ENCODE measurements around the gene SMARCA2.

SMARCA2 gene

GRCh38 chr9:2043243-2043642 is 28.1 kb downstream of the SMARCA2 start:
- Mint-ChIP-seq H3K9me3 (no peaks in the 10 kb centered on the region), H3K4me3 (no peak overlapping the region), H3K27me3 (no peaks in the 10 kb centered on the region), H3K4me1 (peaks cover 39% of the 10 kb centered on the region), H3K27ac (peak overlapping the region; percentile 67), H3K36me3 (ENCODE audit: low read depth) (peaks cover 73% of the 10 kb centered on the region)
- no peak for DNase-seq
- peak; percentile 47 for ATAC-seq

DNA sequence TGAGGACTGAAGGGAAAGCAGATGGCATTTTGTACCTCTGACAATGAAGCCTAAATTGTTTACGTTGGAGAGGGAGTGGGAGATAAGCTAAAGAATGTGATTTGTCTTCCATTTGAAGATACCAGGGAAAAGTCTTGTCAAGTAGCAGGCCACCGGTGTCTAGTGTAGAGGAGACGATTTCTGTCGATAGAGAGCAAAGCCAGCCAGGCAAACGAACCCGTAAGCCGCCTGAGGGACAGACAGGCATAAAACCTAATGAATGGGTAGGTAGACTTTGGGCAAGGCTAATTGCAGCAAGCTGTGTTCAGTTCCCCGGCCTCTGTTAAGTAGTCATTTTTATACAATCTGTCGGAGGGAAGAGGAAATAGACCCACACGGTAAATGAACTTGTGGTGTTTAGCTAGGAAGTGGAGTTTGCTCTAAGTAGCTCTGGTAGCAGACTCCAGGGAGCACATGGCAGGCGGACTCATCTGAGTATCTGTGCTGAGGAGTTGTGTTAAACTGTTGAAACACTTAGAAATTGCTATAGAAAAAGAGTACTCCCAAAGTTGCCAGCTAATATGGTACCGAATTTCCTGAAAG is 28.8 kb downstream of the SMARCA2 start:
- H3K9me3 Mint-ChIP-seq, result no peaks in the 10 kb centered on the region
- peak overlapping the region; percentile 67 for H3K27ac Mint-ChIP-seq
- H3K4me1 Mint-ChIP-seq, result peaks cover 44% of the 10 kb centered on the region
- ATAC-seq, result no peak
- no peaks in the 10 kb centered on the region for H3K27me3 Mint-ChIP-seq
- peaks cover 69% of the 10 kb centered on the region for H3K36me3 Mint-ChIP-seq (ENCODE audit: low read depth)
- no peak overlapping the region for H3K4me3 Mint-ChIP-seq
- DNase-seq, result no peak

DNA sequence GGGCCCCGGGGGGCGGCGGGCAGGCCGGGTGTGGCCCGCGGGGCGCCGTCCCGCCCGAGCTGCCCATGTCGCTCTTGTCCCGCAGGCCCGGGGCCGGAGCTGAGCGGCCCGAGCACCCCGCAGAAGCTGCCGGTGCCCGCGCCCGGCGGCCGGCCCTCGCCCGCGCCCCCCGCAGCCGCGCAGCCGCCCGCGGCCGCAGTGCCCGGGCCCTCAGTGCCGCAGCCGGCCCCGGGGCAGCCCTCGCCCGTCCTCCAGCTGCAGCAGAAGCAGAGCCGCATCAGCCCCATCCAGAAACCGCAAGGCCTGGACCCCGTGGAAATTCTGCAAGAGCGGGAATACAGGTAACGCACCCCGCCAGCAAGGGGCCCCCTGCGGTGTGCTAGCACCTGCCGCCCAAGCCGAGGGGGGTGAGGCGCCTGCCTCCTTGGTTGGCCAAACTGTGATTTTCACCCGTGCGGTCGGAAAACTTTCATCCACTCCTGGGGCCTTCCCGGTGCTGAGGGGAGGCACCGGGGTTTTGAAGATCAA is 32.1 kb downstream of the SMARCA2 start:
- no peak overlapping the region for H3K27ac Mint-ChIP-seq
- no peaks in the 10 kb centered on the region for H3K9me3 Mint-ChIP-seq
- H3K4me1 Mint-ChIP-seq, result peaks cover 49% of the 10 kb centered on the region
- no peaks in the 10 kb centered on the region for H3K27me3 Mint-ChIP-seq
- H3K4me3 Mint-ChIP-seq, result no peak overlapping the region
- DNase-seq, result no peak
- H3K36me3 Mint-ChIP-seq (ENCODE audit: low read depth), result peaks cover 56% of the 10 kb centered on the region
- no peak for ATAC-seq

DNA sequence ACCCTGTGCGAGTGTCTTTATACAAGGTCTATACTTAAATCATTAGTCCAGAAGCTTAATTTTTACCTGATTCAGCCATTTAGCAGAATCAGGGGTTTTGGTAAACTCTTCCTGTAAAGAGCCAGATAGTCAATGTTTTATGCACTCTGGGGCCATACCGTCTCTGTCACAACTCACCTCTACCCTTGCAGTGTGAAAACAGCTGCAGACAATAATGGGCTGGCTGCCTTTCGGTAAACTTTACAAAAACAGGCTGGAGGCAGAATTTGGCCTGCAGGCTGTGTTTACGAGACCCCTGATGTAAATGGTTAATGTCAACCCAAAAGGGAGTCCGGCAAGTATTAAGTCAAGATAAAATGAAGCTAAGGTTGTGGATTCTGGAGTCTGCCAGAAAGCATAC is 32.8 kb downstream of the SMARCA2 start:
- DNase-seq (no peak), ATAC-seq (no peak)
- Mint-ChIP-seq H3K4me1 (peaks cover 47% of the 10 kb centered on the region), H3K27me3 (no peaks in the 10 kb centered on the region), H3K9me3 (no peaks in the 10 kb centered on the region), H3K4me3 (no peak overlapping the region), H3K27ac (no peak overlapping the region), H3K36me3 (ENCODE audit: low read depth) (peaks cover 52% of the 10 kb centered on the region)

DNA sequence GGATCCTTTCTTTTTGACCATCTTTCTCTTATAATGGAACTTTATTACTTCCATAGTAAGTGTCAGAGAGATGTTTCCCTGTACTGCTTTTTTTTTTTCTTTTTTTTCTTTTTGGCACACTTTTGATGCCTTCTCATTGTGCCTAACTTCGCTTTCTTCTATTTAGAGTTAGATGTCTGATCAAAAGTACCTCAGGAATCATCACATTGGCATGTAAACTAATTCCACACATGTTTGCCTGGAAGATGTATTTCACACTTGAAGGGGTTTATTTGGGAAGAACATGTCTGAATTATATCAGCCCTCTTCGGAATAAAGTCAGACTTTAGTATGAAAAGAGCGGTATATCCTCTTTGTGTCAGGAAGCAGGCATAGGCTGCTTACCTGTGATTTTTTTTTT is 35.1 kb downstream of the SMARCA2 start:
- H3K9me3 Mint-ChIP-seq, result no peaks in the 10 kb centered on the region
- DNase-seq (no peak), ATAC-seq (no peak)
- no peaks in the 10 kb centered on the region for H3K27me3 Mint-ChIP-seq
- no peak overlapping the region for H3K27ac Mint-ChIP-seq
- peaks cover 46% of the 10 kb centered on the region for H3K4me1 Mint-ChIP-seq
- peaks cover 32% of the 10 kb centered on the region for H3K36me3 Mint-ChIP-seq (ENCODE audit: low read depth)
- H3K4me3 Mint-ChIP-seq, result no peak overlapping the region

DNA sequence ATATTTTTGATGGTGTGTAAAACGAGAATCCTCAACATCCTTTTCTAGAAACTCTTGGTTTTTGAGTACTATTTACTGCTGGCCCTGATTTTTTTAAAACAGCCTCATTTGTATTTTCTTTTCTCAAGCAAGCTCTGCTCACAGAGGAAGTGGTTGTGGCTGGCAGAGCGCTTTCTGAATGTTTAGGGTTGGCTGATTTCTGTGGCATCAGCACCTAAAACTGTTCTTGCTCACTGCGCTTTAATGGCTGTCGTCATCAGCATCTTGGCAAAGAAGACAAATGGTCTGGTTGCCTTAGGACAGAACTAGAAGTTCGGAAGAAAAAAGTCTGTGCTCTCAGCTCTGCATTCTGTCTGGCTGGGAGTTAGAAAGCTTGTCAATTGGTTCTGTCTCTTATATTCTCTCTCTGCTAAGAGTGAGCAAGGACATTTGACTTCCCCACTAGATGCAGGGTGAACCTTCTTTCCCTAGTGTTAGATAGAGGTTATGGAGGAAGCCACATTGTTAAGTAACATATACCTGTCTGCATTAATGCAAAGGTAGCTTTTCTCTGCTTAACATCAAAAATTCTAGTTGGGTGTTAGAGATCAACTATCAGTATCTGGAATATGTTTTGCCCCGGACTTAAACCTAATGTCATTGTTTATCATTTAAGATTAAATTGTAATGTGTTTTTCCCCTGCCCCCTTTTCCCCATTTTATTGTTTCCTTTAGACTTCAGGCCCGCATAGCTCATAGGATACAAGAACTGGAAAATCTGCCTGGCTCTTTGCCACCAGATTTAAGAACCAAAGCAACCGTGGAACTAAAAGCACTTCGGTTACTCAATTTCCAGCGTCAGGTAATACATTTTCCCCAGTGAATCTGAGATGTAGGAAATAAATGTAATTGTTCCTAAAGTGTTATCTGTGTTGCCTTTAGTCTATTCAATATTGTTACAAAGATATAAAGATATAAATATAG is 39.0 kb downstream of the SMARCA2 start:
- ATAC-seq (peak; percentile 94), DNase-seq (peak; percentile 55)
- peak overlapping the region; percentile 49 for H3K4me3 Mint-ChIP-seq
- no peaks in the 10 kb centered on the region for H3K9me3 Mint-ChIP-seq
- peaks cover 34% of the 10 kb centered on the region for H3K36me3 Mint-ChIP-seq (ENCODE audit: low read depth)
- H3K27ac Mint-ChIP-seq, result peak overlapping the region; percentile 75
- no peaks in the 10 kb centered on the region for H3K27me3 Mint-ChIP-seq
- H3K4me1 Mint-ChIP-seq, result peaks cover 43% of the 10 kb centered on the region

DNA sequence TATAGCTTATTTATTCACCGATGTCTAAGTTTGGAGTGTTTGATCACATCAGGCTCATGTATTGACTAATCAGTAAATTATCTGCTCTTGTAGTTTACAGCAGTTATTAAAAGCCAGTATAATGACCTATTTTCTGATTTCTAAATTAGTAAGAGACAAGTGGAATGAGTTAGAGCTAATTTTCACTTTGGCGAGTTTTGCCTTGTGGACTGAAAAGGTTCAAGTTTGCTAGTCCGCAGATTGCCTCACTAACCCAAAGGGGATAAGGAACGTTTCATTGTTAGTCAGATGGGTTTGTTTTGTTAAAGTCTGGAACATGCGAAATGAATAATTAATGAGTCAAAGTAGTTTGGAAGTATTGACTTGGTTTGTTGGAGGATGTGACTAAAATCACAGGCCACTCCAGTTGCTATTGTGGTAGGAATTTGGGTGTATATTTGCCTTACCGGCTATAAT is 40.1 kb downstream of the SMARCA2 start:
- no peaks in the 10 kb centered on the region for H3K9me3 Mint-ChIP-seq
- peak; percentile 57 for ATAC-seq
- H3K36me3 Mint-ChIP-seq (ENCODE audit: low read depth), result peaks cover 39% of the 10 kb centered on the region
- H3K27ac Mint-ChIP-seq, result peak overlapping the region; percentile 67
- no peak for DNase-seq
- no peaks in the 10 kb centered on the region for H3K27me3 Mint-ChIP-seq
- H3K4me1 Mint-ChIP-seq, result peaks cover 41% of the 10 kb centered on the region
- no peak overlapping the region for H3K4me3 Mint-ChIP-seq

DNA sequence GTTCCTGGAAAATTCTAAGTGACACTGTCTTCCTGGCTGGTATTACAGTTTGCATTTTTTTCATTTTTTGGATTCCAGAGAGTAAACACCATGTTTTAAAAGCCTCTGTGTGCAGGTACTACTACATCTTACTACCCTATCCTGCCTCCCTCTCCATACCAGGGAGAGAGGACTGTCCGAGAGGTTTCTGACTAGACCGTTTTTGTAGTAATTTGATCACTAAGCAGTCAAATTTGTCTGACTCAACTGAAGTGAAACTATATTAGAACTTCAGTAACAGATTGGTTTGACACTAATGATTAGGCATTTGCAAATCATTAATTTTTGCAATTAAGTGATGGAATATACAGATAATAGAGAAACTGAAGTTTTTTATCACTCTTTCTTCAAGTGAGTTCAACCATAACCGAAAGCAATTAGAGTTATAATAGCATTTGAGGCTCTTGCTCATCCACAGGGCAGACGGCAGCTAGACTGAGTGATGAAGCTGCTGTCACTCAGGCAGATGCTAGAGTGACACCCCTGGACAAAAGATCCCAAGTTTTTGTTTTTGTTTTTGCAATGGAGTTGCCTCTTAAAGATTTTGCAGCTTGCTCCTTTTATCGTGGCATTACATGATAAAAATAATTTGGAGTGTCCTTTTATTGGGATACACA is 44.3 kb downstream of the SMARCA2 start:
- ATAC-seq (no peak), DNase-seq (no peak)
- Mint-ChIP-seq H3K36me3 (ENCODE audit: low read depth) (peaks cover 44% of the 10 kb centered on the region), H3K4me1 (peaks cover 19% of the 10 kb centered on the region), H3K27ac (peak overlapping the region; percentile 12), H3K4me3 (no peak overlapping the region), H3K9me3 (no peaks in the 10 kb centered on the region), H3K27me3 (no peaks in the 10 kb centered on the region)

DNA sequence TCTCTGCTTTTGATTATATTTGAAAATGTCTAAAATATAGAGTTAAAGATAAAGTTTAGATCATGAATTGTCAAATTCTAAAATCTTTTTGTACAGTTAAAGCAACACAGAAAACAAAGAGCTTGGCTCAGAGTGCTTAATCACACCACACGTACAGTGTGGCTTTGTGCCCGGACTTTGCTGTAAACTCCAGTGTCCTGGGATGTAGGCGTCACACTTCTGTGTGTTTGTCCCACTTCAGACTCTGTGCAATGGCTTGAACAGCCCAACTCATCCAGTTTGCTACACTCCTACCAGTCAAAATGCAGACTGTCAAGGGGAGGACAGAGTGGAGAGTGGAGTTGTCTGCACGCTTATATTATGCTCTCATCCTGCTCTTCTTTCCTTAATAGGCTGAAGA is 45.3 kb downstream of the SMARCA2 start:
- H3K4me1 Mint-ChIP-seq, result peaks cover 13% of the 10 kb centered on the region
- ATAC-seq, result no peak
- no peaks in the 10 kb centered on the region for H3K27me3 Mint-ChIP-seq
- H3K36me3 Mint-ChIP-seq (ENCODE audit: low read depth), result peaks cover 45% of the 10 kb centered on the region
- H3K9me3 Mint-ChIP-seq, result no peaks in the 10 kb centered on the region
- H3K4me3 Mint-ChIP-seq, result no peak overlapping the region
- H3K27ac Mint-ChIP-seq, result no peak overlapping the region
- DNase-seq, result no peak

DNA sequence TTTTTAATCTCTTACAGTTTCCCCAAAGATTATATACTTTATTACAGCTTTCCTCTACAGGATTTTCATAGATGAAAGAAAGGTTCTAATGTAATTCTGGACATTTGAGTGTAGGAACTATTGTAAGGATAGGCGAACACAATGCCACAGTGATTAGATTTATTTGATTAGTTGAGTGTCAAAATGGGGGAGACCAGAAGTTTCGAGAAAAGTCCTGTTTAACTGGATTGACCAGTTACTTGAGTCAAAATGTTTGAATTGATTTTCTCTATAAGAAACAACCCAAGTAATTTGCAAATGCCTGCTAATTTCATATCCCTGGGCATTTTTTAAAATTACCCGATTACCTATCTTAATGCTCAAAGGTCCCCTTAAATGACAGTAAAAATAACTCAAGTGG is 50.6 kb downstream of the SMARCA2 start:
- no peak for DNase-seq
- no peaks in the 10 kb centered on the region for H3K9me3 Mint-ChIP-seq
- peaks cover 15% of the 10 kb centered on the region for H3K4me1 Mint-ChIP-seq
- H3K4me3 Mint-ChIP-seq, result no peak overlapping the region
- no peak overlapping the region for H3K27ac Mint-ChIP-seq
- peaks cover 26% of the 10 kb centered on the region for H3K36me3 Mint-ChIP-seq (ENCODE audit: low read depth)
- no peaks in the 10 kb centered on the region for H3K27me3 Mint-ChIP-seq
- no peak for ATAC-seq

- Mint-ChIP-seq H3K27ac (peak overlapping the region; percentile 42), H3K9me3 (no peaks in the 10 kb centered on the region), H3K36me3 (ENCODE audit: low read depth) (peaks cover 21% of the 10 kb centered on the region), H3K4me1 (peaks cover 15% of the 10 kb centered on the region), H3K4me3 (no peak overlapping the region), H3K27me3 (no peaks in the 10 kb centered on the region)
- ATAC-seq (peak; percentile 65), DNase-seq (no peak)
Observed at GRCh38 chr9:2066312-2067273, 51.4 kb downstream of the SMARCA2 start.

- Mint-ChIP-seq H3K9me3 (no peaks in the 10 kb centered on the region), H3K27ac (peak overlapping the region; percentile 57), H3K36me3 (ENCODE audit: low read depth) (peaks cover 40% of the 10 kb centered on the region), H3K27me3 (no peaks in the 10 kb centered on the region), H3K4me1 (peaks cover 6% of the 10 kb centered on the region), H3K4me3 (no peak overlapping the region)
- DNase-seq (no peak), ATAC-seq (no peak)
Observed at GRCh38 chr9:2072752-2073405, 57.7 kb downstream of the SMARCA2 start.

- peaks cover 58% of the 10 kb centered on the region for H3K36me3 Mint-ChIP-seq (ENCODE audit: low read depth)
- no peak overlapping the region for H3K4me3 Mint-ChIP-seq
- DNase-seq, result no peak
- H3K27ac Mint-ChIP-seq, result no peak overlapping the region
- peaks cover 16% of the 10 kb centered on the region for H3K4me1 Mint-ChIP-seq
- no peaks in the 10 kb centered on the region for H3K27me3 Mint-ChIP-seq
- H3K9me3 Mint-ChIP-seq, result no peaks in the 10 kb centered on the region
- no peak for ATAC-seq
Observed at GRCh38 chr9:2082772-2083171, 67.6 kb downstream of the SMARCA2 start.

All from activated naive CD8-positive, alpha-beta T cell treated with anti-CD3 and anti-CD28 coated beads, Interleukin-2, amount 50 U/mL, for 24 hours (primary cell).